NCI-H226 (cell line): ENCODE data around the gene C1orf50.
"Not testable (repeated sequence)": the region's sequence is repeated elsewhere in the genome, so short reads cannot be mapped to it uniquely, and the experiment has no call there.

ENCODE experiments used
- DNase-seq: peaks from one replicate; pipeline ENCODE4 v3.0.0-alpha.2; 2015

C1orf50 gene

DNA sequence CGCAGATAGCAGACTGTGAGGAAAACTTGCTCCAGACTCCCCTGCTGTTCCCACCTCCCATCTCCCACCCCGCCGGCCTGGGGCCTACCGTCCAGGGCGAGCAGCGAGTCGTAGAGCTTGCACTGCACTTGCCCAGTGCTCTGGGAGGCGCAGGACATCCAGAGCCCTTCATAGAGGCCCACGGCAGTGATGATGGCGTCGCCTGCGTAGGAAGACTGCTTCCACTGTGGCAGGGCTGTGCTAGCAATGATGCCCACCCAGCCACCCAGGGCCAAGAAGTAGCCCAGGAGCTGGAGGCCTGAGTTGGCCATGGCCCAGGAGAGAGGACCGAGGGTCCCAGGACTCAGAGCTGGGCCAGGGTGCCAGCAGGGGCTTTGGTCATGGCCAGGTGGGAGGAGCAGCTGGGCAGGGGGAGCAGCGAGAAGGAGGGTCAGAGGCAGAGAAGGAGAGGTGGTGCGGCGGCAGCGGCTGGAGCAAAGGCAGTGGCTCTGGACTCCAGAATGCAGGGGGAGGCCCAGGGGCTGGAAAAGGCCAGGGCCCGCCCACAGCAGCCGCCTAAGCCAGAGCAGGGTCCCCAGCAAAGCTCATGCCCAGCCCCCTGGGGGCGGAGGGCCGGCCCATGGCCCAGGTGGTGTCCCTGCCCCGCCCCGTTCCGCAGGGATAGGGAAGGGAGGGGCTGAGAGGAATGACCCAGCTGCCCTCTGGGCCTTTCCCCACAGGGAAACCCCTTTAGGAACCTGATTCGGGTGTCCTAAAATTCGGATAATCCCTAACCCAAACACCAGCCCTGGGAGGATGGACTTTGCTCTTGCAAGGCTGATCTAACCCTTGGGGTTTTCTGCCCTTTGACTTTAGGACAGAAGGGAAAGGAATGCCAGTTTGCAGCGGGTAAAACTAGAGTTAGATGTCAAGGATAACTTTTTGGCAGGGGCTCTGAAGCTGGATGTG lies 27.0 kb upstream of the C1orf50 start, which contains the start of gene CLDN19:
Gene CLDN19, minus strand, starts transcription at position 484 of the 948 bp plus-strand sequence. Its CDS starts 173 bp downstream, at position 311.
- DNase-seq, result no peak

DNA sequence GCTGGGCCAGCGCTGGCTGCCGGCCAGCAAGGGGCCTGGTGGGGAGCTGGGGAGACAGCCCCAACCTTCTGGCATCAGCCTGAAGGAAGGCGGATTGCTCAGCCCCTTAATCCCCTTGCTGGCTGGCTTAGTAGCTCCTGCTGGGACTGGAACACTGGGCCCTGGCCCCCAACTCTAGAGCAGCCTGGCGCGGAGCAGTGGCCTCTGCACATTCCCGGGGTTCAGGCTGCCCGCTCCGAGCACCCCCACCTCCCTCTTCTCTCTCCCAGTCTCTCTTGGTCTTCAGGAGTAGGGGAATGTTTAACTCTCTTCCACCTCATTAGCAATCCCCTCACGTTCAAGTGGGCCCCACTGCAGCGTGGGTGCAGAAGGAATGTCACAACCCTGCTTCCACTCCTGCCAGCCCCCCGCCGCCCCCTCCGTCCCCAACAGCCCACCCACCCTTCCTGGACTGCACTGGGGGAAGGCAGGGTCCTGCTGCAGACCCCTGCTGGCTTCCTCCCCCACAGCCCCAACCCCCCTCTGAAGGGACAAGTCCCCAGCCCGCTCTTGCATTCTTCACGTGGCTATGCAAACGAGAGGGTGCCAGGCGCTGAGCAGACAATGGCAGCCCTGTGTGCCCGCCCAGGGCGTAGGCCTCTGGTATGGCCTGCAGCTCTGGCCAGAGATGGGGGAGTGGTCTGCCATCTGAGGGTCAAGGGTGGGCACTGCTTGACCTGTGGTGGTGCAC lies 26.0 kb upstream of the C1orf50 start:
- no peak for DNase-seq

DNA sequence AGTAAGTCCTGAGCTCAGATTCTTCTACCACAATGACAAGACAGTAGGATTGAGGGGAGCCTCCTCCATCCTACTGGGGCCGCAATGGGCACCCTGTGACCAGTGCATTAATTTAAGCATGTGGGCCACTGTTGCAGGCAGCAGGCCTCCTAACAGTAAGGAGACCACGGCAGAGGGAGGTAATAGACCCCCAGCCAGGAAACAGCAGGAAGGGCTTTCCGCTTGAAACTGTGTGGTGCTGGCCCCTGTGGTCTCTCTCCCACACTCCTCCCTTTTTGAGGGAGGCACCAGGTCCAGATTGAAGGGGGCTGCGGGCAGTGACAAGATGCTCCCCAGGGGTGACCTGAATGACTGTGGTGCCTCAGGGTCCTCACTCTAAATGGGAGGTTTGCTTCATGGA lies 25.3 kb upstream of the C1orf50 start:
- DNase-seq, result no peak

DNA sequence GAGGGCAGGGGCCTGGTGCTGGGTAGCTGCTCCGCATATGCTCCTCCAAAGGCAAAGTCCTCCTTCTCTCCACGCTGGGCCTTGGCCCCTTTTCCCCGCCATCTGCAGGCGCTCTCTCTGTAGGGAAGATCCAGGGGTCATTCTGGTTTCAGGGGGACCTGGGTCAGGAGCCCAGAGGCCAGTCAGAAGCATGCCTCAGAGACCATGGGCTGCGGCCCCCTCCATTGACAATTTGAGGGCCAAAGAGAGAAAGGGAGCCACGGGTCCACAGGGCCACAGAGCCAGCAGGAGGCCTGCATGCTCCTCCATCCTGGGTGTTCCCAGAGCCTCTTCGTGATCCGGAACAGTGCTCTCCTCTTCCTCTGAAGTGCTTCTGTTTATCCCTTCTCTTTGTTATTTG lies 24.9 kb upstream of the C1orf50 start:
- no peak for DNase-seq

DNA sequence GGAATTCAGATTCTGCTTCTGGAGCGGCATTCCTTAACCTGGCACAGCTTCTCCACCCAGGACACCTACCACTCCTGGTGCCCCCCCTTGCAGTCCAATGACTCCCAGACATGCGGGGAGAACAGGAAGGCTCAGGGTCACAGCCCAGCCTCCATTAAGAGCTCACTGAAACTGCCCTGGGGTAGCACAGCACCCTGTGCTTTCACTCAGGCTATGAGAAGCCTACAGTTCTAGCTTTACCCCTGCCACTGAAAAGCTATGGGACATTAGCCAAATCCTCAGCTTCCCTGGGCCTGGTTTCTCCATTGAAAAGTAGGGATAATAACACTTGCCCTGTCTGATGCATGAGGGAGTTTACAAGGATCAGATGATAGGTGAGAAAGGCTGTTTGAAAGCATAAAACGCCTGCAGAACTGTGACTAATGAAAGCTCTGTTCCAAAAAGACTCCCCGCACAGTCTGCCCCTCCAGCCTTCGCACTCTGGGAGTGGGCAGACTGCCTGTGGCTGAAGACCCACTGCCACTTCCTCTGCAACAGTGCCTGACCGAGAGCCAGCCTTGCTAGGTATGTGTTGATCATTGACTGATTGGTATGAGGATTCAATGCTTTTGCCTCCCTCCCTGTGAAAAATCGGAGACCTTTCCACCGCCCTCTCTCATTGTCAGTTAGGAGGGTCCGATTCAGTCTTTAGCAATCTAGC lies 24.3 kb upstream of the C1orf50 start:
- no peak for DNase-seq

DNA sequence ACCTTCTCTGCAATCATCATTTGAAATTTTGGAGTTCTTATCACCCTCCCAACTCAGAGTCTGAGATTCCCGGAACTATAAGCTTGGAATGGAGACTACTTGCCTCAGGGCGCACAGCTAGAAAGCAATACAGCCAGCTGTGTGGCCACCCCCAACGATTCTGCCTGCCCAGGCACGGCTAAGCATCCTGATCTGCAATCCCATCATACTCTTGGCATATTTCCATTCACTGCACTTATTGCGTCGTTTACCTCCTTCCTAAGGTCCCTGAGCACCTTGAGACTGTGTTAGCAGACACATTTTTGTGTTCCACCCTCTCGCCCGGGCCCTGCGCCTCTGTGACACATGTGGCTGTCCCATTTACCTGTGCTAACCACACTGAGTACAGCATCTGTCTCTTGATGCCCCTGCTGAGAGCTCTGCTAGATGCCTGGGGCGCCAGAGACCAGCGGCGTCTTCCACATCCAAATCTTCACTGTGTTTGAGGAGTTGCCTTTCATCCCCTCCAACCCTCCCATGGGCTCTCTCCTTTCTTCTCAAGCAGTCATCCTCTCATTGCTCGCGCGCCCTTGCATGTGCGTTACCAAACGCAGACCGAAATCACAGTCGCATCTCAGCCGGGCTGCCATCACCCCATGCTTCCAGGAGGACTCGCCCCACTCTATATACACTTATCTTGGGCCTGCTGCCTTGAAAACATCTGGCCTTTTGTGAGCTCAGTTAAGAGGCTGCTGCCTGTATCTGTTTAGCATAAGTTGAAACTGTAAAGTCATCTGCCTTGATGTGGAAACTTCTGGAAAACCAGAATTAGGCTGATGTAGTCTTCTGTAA lies 23.5 kb upstream of the C1orf50 start:
- no peak for DNase-seq

DNA sequence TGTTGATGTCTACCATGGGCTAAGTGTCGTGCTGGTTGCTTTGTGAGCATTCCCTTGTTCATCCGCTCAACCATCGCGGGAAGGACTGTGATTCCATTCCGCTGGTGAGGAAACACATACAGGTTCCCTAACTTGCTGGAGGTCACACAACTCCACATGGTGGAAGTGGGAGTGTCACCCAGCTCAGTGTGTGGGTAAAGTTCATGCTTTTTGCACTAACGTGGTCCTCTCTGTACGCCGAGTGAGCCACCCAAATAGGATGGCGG lies 23.0 kb upstream of the C1orf50 start:
- no peak for DNase-seq

DNA sequence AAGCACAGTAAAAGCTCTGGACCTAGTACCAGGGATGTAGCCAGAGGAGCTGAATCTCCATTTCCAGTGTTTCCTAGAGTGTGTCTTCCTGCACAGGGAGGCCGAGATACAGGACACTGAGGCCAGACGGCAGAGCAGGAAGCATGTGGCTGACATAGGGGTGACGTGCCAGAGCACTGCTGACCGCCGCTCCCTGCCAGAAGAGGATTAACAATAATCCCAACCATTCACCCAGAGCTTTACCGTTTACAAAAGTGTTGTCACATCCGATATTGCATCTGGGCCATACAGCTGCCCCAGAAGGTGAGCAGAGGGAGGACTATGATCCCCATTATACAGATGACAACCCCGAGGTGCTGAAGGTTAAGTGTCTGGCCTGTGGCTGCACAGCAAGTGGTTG lies 21.2 kb upstream of the C1orf50 start:
- DNase-seq, result no peak

DNA sequence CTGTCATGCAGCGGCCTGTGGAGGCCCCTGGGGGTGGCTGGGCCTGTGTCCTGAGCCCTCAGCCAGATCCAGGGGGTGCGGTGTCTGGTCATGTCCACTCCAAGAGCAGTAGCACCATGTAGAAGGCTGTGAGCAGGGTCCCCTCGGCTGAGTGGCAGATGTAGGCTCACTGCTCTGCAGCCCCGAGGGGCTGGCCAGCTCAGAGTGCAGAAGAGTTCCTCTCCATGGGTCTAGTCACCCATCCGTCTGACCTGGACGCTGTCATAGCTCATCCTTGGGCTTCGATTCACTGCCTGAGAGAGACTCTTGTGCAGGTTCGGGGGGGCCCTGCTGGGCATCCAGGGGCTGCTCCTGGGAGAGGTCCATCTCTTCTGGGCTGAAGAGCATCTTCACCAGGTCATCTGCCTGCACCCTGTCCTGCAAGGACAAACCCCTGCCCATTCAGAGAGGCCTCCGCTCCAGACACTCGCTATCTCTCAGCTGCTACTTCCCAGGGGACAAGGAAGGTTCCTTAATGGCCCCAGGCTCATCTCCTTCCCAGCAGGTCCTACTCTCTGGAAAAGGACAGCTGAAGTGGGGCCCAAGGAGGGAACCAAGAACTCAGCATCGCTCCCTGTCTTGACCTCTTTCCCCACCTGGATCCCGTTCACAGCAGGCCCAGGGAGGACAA lies 20.5 kb upstream of the C1orf50 start:
- DNase-seq, result no peak

DNA sequence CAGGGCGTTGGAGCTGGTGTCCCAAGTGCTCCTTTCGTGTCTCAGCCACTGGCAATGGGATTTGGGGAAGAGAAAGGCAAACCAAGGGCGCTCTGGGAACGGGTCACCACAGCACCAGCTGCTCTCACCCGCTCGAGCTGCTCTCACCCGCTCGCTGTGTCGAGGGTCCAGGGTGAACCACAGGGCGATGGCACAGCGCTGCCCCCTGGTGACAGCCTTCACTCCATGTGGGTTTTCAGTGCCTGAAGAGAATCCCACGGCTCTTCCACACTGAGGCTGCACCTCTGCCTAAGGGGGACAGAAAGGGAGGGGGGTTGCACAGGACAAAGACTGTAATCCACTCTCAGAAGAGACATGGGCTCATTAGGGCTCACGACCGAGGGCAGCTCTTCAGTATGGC lies 19.9 kb upstream of the C1orf50 start:
- DNase-seq, result no peak

DNA sequence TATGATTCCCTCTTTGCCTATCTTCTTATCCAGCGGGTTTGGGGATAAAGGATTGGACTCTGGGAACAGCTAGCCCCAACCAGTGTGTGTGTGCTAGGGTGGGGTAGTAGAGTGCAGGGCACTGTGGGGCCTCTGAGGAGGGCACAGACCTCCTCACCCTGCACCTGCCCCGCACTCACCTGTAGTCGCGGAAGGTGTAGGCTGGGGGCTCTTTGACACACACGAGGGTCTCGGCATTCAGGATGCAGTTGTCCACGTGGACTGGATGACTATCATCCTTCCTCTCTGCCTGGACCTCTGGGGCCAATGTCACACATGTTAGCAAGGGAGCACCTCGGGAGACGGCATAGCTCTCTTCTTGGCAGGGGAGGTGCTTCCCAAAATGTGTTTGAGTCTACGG lies 19.0 kb upstream of the C1orf50 start:
- DNase-seq, result no peak

DNA sequence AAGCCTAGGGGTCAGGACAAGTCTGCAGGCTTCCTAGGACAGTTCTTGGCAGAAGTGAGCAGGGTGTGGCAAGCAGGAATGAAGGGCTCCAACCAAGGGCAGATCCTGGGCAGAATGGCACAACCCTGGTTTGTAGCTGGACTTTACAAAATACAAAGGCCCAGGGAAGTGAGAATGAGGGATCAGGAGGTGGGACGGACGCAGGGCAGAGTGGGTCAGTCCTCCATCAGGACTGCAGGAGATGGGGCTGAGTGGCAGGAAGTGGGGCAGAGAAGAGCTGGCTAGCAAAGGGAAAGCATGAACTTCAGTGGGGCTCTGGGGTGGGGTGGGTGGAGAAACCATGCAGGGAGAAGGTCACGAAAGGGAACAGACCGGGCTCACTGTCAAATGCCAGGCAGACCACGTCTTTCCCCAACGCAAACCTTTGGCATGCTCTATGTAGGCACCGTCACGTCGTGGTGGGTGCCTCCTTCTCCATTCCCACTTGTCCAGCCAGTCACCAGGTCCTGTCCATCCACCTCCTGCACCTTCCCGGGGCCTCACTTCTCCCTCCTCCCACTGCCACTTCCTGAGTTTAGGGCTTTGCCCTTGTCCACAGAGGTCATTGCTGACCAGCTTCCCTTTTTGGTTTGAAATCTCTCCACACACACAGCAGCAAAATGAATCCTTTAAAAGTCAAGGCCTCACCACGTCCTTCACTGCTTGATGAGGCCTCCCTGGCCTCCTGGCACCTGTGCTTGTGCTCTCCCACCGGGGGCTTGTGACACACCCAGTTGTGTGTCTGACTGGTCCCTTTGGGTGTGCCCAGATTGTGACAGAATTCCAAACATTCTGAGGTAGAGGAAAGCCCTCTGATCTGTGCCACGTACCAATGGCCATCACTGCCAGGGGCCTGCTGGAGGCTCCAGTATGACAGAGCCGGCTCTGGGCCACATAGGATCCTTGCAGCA lies 18.3 kb upstream of the C1orf50 start:
- DNase-seq, result no peak

DNA sequence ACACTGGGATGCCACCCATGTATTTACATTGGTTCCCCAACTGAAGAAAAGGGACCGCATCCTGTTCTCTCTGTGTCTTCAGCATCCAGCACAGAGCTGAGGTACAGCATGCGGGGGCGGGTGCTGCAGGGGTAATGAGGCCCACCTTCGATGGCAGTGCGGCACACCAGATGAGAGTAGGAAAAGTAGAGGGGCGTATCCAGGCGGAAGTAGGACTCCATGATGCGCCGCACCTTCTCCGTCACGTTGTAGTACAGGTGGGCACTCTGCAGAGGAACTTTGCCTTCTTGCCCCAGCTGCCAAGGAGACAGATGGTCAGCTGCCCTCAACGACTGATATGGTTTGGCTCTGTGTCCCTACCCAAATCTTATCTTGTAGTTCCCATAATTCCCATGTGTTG lies 17.0 kb upstream of the C1orf50 start:
- DNase-seq, result no peak

DNA sequence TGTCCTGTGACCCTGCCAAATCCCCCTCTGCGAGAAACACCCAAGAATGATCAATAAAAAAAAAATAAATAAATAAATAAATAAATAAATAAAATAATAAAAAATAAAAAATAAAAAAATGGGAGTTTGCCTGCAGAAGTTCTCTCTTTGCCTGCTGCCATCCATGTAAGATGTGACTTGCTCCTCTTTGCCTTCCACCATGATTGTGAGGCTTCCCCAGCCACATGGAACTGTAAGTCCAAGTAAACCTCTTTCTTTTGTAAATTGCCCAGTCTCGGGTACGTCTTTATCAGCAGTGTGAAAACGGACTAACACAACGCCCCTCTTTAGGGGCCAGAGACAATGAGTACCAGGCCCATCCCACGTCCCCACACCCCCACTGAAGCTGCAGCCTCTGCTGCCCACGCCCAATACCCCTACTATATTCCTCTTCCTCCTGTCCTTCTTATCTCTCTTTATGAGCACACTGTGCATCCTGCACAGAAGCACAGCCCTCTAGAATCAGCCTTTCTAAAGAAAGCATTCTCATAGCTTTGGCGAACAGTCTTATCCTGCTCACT lies 15.5 kb upstream of the C1orf50 start:
- DNase-seq, result not testable (repeated sequence)

DNA sequence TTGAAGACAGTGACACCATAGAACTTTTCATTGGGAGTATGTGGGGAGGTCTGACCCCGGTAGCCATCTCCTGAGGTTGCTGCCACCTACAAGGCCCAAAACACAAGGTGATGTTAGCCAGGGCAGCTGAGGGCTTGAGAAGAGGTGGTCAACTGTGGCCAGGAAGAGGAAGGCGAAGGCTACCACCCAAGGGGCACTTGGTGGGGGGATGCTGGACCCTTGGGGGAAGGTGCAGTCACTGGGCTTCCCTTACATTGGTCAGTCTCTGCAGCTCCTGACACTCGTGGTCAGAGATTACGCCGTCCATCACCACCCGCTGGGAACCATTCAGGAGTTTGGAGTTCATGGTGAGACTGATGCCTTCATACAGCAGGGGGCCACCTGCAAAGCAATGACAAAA lies 14.8 kb upstream of the C1orf50 start:
- DNase-seq, result no peak

DNA sequence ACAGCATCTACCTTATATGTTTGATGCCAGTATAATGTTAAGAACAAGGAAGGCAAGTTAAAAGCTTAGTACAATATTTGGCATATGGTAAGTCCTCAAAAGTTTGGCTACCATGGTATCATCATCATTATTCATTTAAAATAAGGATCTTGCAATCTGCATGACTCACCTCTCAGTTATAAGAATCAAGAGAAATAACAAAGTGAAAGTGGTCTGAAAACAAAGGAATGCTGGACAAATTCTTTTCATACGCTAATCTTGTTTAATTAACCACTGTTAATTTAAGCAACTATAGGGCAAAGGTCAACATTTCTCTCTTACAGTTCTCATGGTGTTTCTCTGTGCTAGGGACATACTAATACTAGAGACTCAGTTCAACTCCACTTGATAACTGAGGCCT lies 14.0 kb upstream of the C1orf50 start:
- peak; percentile 12 for DNase-seq

DNA sequence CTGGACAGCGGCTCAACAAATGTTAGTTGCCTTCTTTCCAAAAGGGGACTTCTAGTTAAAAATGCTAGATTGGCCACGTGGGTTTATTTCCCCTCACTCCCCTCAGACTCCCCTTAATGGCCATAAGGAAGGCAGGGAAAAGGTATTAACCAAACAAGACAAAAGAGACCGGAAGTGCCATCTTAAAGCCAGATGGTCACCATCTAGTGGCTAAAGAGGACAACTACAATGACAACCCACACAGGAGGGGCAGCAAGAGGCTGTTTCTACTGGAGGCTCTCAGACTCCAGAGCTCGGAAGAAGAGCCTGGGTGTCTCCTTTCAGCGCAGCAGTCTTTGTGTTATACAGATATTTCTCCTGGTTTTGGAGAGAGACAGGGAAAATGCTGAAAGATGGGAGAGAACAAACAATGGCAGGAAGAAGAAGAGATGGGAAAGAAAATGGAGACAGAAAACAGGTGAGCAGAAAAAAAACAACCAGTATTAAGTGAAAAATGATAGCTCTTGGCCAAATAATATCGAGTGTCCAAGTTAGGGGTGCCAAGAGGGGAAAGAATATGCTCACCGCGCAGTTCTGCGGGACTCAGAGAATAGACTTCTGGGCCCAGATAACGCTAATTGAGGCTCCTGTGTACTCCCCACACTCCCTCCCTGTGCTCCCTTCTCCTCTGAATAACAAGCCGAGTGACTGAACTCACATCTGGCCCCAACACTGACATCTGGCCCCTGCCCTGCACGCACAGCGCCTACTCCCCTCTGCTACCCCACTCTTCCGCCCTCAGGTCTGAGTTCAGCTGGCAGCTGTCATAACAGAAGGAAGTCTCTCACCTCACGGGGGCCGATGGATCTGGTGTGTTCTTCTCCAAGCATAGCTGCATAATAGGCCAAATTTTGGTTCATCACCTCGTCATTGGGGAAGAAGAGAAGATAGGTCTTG lies 9.8 kb upstream of the C1orf50 start:
- DNase-seq, result no peak

DNA sequence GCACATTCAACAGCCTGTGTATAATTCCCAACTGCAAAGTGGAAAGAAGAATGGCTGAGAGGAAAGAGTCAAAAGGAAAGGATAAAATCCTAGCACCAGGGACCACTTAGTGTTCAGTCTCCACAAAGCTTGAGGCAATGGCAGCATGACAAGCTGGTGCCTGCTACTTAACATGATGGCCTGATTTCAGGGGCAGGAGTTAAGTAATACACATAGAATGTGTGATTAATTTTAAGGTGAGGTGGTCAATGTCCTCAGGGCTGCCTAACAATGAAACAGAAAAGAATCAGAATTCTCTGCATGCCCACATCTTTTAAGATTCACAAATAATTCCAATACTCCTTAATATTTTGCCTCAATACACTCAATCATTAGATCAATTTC lies 9.2 kb upstream of the C1orf50 start:
- DNase-seq, result no peak

DNA sequence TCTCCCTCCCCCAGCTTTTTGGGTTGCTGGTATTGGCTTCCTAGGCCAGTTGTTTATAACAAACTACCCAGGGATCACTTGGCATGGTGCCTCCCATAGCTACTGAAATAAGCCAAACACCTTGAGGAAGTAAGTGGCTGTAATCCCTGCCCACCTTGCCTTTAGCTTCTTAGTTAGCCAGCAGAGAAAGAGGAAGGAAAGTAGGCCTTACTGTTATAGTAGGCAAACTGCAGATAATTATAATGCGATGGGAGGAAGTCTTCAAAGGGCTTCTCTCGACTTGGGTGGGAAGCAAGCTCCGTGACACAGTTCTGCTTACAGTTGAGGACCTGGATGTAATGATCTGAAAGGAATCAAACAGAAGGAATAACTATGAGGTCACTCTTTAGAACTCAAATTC lies 8.4 kb upstream of the C1orf50 start:
- no peak for DNase-seq

DNA sequence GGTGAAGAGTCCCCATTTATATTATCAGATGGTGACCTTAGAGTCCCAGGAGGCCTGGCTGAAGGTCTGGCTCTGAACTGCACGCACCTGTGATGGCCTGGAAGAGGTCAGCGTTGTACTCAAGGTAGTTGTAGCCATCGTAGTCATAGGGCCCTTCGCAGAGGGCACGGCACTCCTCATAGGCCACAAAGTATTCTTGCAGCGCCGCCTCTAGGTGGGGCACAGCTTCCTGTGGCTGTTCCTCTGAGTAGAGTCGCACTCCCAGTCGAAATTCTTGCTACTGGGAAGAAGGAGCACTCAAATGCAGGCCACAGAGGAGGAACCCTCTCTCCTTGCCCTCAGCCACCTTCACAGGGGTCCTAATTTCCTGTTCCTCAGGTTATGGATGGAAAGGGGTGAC lies 7.9 kb upstream of the C1orf50 start:
- no peak for DNase-seq
